ENCODE results near the gene SOX9.

DNA sequence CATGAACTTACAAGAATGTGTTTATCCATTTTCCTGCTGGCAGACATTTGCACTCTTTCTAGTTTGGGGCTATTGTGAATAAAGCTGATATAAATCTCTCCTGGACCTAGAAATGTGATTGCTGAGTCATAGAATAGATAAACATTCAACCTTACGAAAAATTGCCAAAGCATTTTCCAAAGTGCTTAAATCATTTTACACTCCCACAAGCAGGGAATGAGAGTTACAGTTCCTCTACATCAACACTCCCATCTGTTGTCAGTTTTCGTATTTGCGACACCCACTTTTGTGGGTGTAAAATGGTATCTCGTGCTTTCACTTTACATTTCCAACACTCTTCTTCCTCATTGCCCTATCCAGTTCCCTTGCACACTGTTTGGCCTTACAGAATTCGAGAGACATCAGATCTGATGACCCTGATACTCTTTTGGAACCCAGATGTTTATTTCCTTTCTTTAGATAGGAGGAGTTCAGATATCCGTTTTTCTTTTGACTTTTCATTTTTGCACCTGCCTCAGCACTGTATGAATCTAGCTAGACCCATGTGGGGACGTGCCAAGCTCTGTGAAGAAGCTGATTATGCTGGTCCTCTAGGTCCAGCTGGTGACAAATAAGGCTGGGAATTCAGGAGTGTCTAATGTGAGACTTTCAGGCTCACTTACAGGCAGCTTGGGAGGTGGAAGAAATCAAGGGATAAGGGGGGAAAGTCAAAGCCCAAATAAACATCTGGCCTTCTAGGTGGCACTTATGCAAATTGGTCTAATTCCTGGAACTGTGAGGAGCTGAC, 14.0 kb downstream of the SOX9 start:
- TF ChIP-seq, protein P1, sequence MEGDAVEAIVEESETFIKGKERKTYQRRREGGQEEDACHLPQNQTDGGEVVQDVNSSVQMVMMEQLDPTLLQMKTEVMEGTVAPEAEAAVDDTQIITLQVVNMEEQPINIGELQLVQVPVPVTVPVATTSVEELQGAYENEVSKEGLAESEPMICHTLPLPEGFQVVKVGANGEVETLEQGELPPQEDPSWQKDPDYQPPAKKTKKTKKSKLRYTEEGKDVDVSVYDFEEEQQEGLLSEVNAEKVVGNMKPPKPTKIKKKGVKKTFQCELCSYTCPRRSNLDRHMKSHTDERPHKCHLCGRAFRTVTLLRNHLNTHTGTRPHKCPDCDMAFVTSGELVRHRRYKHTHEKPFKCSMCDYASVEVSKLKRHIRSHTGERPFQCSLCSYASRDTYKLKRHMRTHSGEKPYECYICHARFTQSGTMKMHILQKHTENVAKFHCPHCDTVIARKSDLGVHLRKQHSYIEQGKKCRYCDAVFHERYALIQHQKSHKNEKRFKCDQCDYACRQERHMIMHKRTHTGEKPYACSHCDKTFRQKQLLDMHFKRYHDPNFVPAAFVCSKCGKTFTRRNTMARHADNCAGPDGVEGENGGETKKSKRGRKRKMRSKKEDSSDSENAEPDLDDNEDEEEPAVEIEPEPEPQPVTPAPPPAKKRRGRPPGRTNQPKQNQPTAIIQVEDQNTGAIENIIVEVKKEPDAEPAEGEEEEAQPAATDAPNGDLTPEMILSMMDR (IDR thresholded peaks at IDR 0.05), result no peak
- TF ChIP-seq POLR2A (IDR thresholded peaks at IDR 0.05) (no peak), EP300 (IDR thresholded peaks at IDR 0.05) (no peak)

Measured in sigmoid colon (tissue), 4 donors.